Measurements from ENCODE around the gene WDR70. TPM values are rescaled to one million over a fixed set of nuclear protein-coding genes. Genes with fewer than 3 reads are reported as not detected.

The WDR70 gene
- total and polyA plus RNA-seq, 10 of the 15 experiments (the other 5 are each of a cell fraction or from before 2014, with no cell fraction given) = 10.9 to 33.6 (median 29.1) TPM

GRCh38 chr5:37661951-37662350, 282.8 kb downstream of the WDR70 start:
- Histone ChIP-seq H4K20me1 (ENCODE audit: control insufficient read depth, insufficient read depth) (no peaks in the 10 kb centered on the region), H3K9ac (ENCODE audit: control insufficient read depth, insufficient read depth, low read length) (no peak overlapping the region), H3K79me2 (ENCODE audit: control insufficient read depth, insufficient read depth, low read length) (no peaks in the 10 kb centered on the region), H3K4me1 (ENCODE audit: control insufficient read depth, insufficient read depth, low read length) (no peaks in the 10 kb centered on the region), H3K27ac (ENCODE audit: control insufficient read depth, insufficient read depth) (no peak overlapping the region), H2AFZ (ENCODE audit: control insufficient read depth, low read depth, low read length) (no peak overlapping the region), H3K9me3 (replicated peaks; ENCODE audit: control insufficient read depth, insufficient read depth, low read length) (no peaks in the 10 kb centered on the region), H3K4me3 (no peak overlapping the region), H3K27me3 (replicated peaks in 1 of 2; ENCODE audit: control insufficient read depth in 2 of 2, insufficient read depth in 2 of 2, low read length in 1 of 2) (no peaks in the 10 kb centered on the region), H3K4me2 (ENCODE audit: control insufficient read depth, insufficient read depth) (no peak overlapping the region), H3K36me3 (ENCODE audit: control insufficient read depth in 2 of 2, insufficient read depth in 2 of 2, low read length in 1 of 2) (no peaks in the 10 kb centered on the region)
- RAD21 ChIA-PET (ENCODE audit: unreplicated experiment) = no interaction called here
- no peak for TF ChIP-seq ZNF207 (IDR thresholded peaks at IDR 0.05; ENCODE audit: borderline replicate concordance)
- TF ChIP-seq BHLHE40 (IDR thresholded peaks at IDR 0.05; ENCODE audit: borderline replicate concordance in 1 of 2, low read depth in 2 of 2, low read length in 1 of 2) = no peak
- no peak for TF ChIP-seq SRF (IDR thresholded peaks at IDR 0.05; ENCODE audit: low read depth in 2 of 2, low read length in 2 of 2)
- no peak for TF ChIP-seq SPI1 (IDR thresholded peaks at IDR 0.05; ENCODE audit: borderline replicate concordance, insufficient read depth, low read depth, low read length)
- no peak for TF ChIP-seq SMAD5 (IDR thresholded peaks at IDR 0.05; ENCODE audit: low read depth)
- TF ChIP-seq SIN3A (IDR thresholded peaks at IDR 0.05; ENCODE audit: low read depth, low read length) = no peak
- no peak for TF ChIP-seq CBX3 (IDR thresholded peaks at IDR 0.05; ENCODE audit: borderline replicate concordance, low read depth)
- no peak for TF ChIP-seq E2F8 (IDR thresholded peaks at IDR 0.05; ENCODE audit: low read depth, partially characterized antibody)
- no peak for TF ChIP-seq PML (IDR thresholded peaks at IDR 0.05; ENCODE audit: low read length)
- no peak for TF ChIP-seq SREBF1 (IDR thresholded peaks at IDR 0.05; ENCODE audit: low read length)
- no peak for TF ChIP-seq BRCA1 (IDR thresholded peaks at IDR 0.05; ENCODE audit: low read depth, low read length)
- TF ChIP-seq ATF2 (IDR thresholded peaks at IDR 0.05; ENCODE audit: low read length) = no peak
- no peak for TF ChIP-seq MAX (IDR thresholded peaks at IDR 0.05; ENCODE audit: low read depth, low read length)
- no peak for TF ChIP-seq TBL1XR1 (IDR thresholded peaks at IDR 0.05; ENCODE audit: low read depth, low read length)
- in situ Hi-C loops (cut with MboI) (no loop called here), intact Hi-C loops (cut with micrococcal nuclease; ENCODE audit: unreplicated experiment) (no loop called here)
- ATAC-seq (no peak), DNase-seq (ENCODE audit: low read depth, low spot score) (no peak), FAIRE-seq (no peak)
- CTCF ChIA-PET = no interaction called here
- POLR2A ChIA-PET = no interaction called here
- no TSS peak for BruUV-seq (replicated peaks)
- whole genome bisulfite sequencing (ENCODE audit: insufficient coverage, insufficient replicate concordance, low lambda C conversion rate, missing lambda C conversion rate) = 65% methylated on average over 2 of the region's 2 CpGs
- SMC1A ChIA-PET (ENCODE audit: uncharacterized antibody, unreplicated experiment) = no interaction called here

Measured in GM12878 (cell line).